HCT116 (cell line): Measurements from ENCODE around the gene ZNF507. TPM values are rescaled to one million over a fixed set of nuclear protein-coding genes. Genes with fewer than 3 reads are reported as not detected.

ENCODE experiments used
- ATAC-seq: fragments of 200-7000 bp; cut with Tn5 transposase; 2 replicates; pipeline ENCODE4 v1.9.1; 2020; ENCODE audit warnings: mild to moderate bottlenecking, moderate library complexity
- BruUV-seq: library from RNA; stranded (reverse); fragments of 400-500 nt; replicated peaks from 2 replicates; lab custom pipeline; 2021; lab: Mats Ljungman, UMichigan
- CTCF ChIA-PET: fragments of 300-600 bp; sonication (Branson Sonifier 250); formaldehyde crosslinking; loops from one replicate; lab custom pipeline; 2021; ENCODE audit warnings: antibody characterized with exemption; lab: Charles Lee
- POLR2A ChIA-PET: fragments of 300-600, 350-600 bp; sonication (Branson Sonifier 250); formaldehyde crosslinking; loops from one replicate; lab custom pipeline; 2021; ENCODE audit warnings: antibody characterized with exemption; lab: Charles Lee
- RAD21 ChIA-PET, 2 experiments: fragments of 300-600 bp; sonication (Branson Sonifier 250); formaldehyde crosslinking; loops; one replicate each; lab custom pipeline; 2023; ENCODE audit warnings: low total read pairs in 2 of 2; ENCODE audit not compliant: uncharacterized antibody in 2 of 2, unreplicated experiment in 2 of 2, low non-redundant PET in 1 of 2; lab: Charles Lee
- DNase-seq: peaks from one replicate; pipeline ENCODE4 v3.0.0-alpha.2; 2010; ENCODE audit warnings: low read depth, low spot score
- H2AFZ ChIP-seq: fragments of 200-600 bp; shearing (Covaris generic), sonication (generic); 2 replicates; pipeline ENCODE4 v1.6.1; 2017; ENCODE audit warnings: low read depth, mixed run types, mixed read lengths, antibody characterized with exemption, low read length; ENCODE audit not compliant: poor library complexity, severe bottlenecking
- H3K27ac ChIP-seq: 2 replicates; pipeline ENCODE4 v1.5.1; 2012; ENCODE audit warnings: low read depth, low read length
- H3K27me3 ChIP-seq: fragments of 200-600 bp; sonication (generic); 2 replicates; pipeline ENCODE4 v1.6.1; 2016; ENCODE audit warnings: mixed run types, low read length, mixed read lengths; ENCODE audit not compliant: insufficient read depth
- H3K36me3 ChIP-seq, 2 experiments: fragments of 200-500 bp in 1 of 2; fragments of 200-600 bp in 1 of 2; sonication (Bioruptor generic) in 1 of 2; sonication (generic) in 1 of 2; 2 replicates each; pipeline versions ENCODE4 v1.5.1 to v1.6.1; 2014 to 2016; ENCODE audit warnings: low read length in 2 of 2, inconsistent platforms in 1 of 2, mixed read lengths in 1 of 2, mixed run types in 1 of 2; ENCODE audit not compliant: insufficient read depth in 2 of 2, control insufficient read depth in 1 of 2
- H3K4me1 ChIP-seq, 2 experiments: fragments of 200-600 bp in 1 of 2; sonication (generic) in 1 of 2; 2 replicates each; pipeline versions ENCODE4 v1.5.1 to v1.6.1; 2012 to 2017; ENCODE audit warnings: low read length in 2 of 2, inconsistent platforms in 1 of 2, mild to moderate bottlenecking in 1 of 2, mixed read lengths in 1 of 2, mixed run types in 1 of 2, moderate library complexity in 1 of 2; ENCODE audit not compliant: insufficient read depth in 2 of 2, control insufficient read depth in 1 of 2
- H3K4me2 ChIP-seq: fragments of 200-600 bp; sonication (generic); 2 replicates; pipeline ENCODE4 v1.6.1; 2017; ENCODE audit warnings: mixed run types, low read length, mixed read lengths
- H3K4me3 ChIP-seq, 2 experiments: fragments of 200-600 bp in 1 of 2; sonication (generic) in 1 of 2; replicated peaks in 1 of 2; 2 replicates each; pipeline ENCODE4 v1.5.1; 2011 to 2016; ENCODE audit warnings: low read length in 2 of 2, control low read depth in 1 of 2, low read depth in 1 of 2, mild to moderate bottlenecking in 1 of 2, mixed read lengths in 1 of 2, mixed run types in 1 of 2
- H3K79me2 ChIP-seq: fragments of 200-600 bp; sonication (generic); 2 replicates; pipeline ENCODE4 v1.6.1; 2017; ENCODE audit warnings: mild to moderate bottlenecking, mixed run types, low read length, moderate library complexity, mixed read lengths; ENCODE audit not compliant: insufficient read depth
- H3K9ac ChIP-seq: fragments of 200-600 bp; sonication (generic); 2 replicates; pipeline ENCODE4 v1.6.1; 2016; ENCODE audit warnings: low read length, mixed read lengths
- H3K9me2 ChIP-seq: fragments of 200-600 bp; sonication (generic), shearing (Covaris generic); 2 replicates; pipeline ENCODE4 v1.6.1; 2017; ENCODE audit warnings: mixed run types, mild to moderate bottlenecking, moderate library complexity; ENCODE audit not compliant: insufficient read depth
- H3K9me3 ChIP-seq, 2 experiments: fragments of 200-500 bp in 1 of 2; fragments of 200-600 bp in 1 of 2; sonication (Bioruptor generic) in 1 of 2; sonication (generic) in 1 of 2; 2 replicates each; pipeline ENCODE4 v1.6.1; 2014 to 2017; ENCODE audit warnings: low read length in 2 of 2, mixed read lengths in 2 of 2, inconsistent platforms in 1 of 2, low read depth in 1 of 2, mild to moderate bottlenecking in 1 of 2, mixed run types in 1 of 2, moderate library complexity in 1 of 2; ENCODE audit not compliant: control insufficient read depth in 1 of 2, insufficient read depth in 1 of 2
- H4K20me1 ChIP-seq: fragments of 200-600 bp; sonication (generic), shearing (Covaris generic); 2 replicates; pipeline ENCODE4 v1.6.1; 2017; ENCODE audit warnings: mixed run types, mild to moderate bottlenecking, moderate library complexity; ENCODE audit not compliant: insufficient read depth
- ATF3 ChIP-seq: IDR thresholded peaks from 2 replicates; pipeline ENCODE4 v1.6.1; 2012
- CEBPB ChIP-seq: IDR thresholded peaks from 2 replicates; pipeline ENCODE4 v1.6.1; 2012; ENCODE audit warnings: low read depth
- EGR1 ChIP-seq: IDR thresholded peaks from 2 replicates; pipeline ENCODE4 v1.6.1; 2012; ENCODE audit warnings: low read depth
- EZH2 ChIP-seq: fragments of 200-600 bp; sonication (generic); IDR thresholded peaks from 2 replicates; pipeline ENCODE4 v1.6.1; 2017; ENCODE audit warnings: antibody characterized with exemption, mixed run types
- REST ChIP-seq: IDR thresholded peaks from 2 replicates; pipeline ENCODE4 v1.6.1; 2012; ENCODE audit warnings: low read depth
- SP1 ChIP-seq: IDR thresholded peaks from 2 replicates; pipeline ENCODE4 v1.6.1; 2012; ENCODE audit warnings: low read depth
- SRF ChIP-seq: IDR thresholded peaks from 2 replicates; pipeline ENCODE4 v1.6.1; 2012; ENCODE audit warnings: low read depth
- TCF7L2 ChIP-seq: IDR thresholded peaks from 2 replicates; pipeline ENCODE4 v1.7.0; 2011; ENCODE audit warnings: borderline replicate concordance, inconsistent platforms; ENCODE audit not compliant: insufficient read depth, insufficient read length; ENCODE audit errors: extremely low read depth
- YY1 ChIP-seq: IDR thresholded peaks from 2 replicates; pipeline ENCODE4 v1.6.1; 2011; ENCODE audit warnings: low read length, low read depth, moderate library complexity, mild to moderate bottlenecking; ENCODE audit not compliant: insufficient replicate concordance; ENCODE audit errors: extremely low read depth
- ZBTB33 ChIP-seq: IDR thresholded peaks from 2 replicates; pipeline ENCODE4 v1.6.1; 2011; ENCODE audit warnings: mild to moderate bottlenecking, low read length, moderate library complexity; ENCODE audit not compliant: insufficient replicate concordance; ENCODE audit errors: extremely low read depth
- ZFX ChIP-seq: fragments of 450-650 bp; IDR thresholded peaks from 2 replicates; pipeline ENCODE4 v1.6.1; 2017
- ZNF274 ChIP-seq: fragments of 200-500 bp; sonication (Bioruptor generic); IDR thresholded peaks from 2 replicates; pipeline ENCODE4 v1.6.1; 2014; ENCODE audit warnings: mild to moderate bottlenecking, low read depth, low read length, inconsistent platforms
- intact Hi-C: fragments of 100-400 bp; cut with micrococcal nuclease; formaldehyde crosslinking; loops from 2 replicates; pipeline ENCODE4 v1.10.0; 2022
- total RNA-seq: library from RNA; stranded (reverse); gene quantifications from one replicate; pipeline ENCODE4 v1.2.1, GENCODE V29; 2021; ENCODE audit not compliant: unreplicated experiment

Gene ZNF507
- total RNA-seq, 1 experiment from 2014 or later: 27.4 TPM

- intact Hi-C loops: no loop called here
- DNase-seq (no peak), ATAC-seq (no peak)
- no peaks in the 10 kb centered on the region for H3K79me2 ChIP-seq
- H3K27ac ChIP-seq: no peak overlapping the region
- 0 out of 2 replicates have a peak, but pooled peaks cover 4% of the 10 kb centered on the region for H3K27me3 ChIP-seq
- no peak overlapping the region for H3K4me2 ChIP-seq
- TF ChIP-seq EZH2 (no peak), CEBPB (no peak), EGR1 (no peak), YY1 (no peak), ATF3 (no peak), ZBTB33 (no peak), TCF7L2 (no peak), ZNF274 (no peak), SP1 (no peak), SRF (no peak), REST (no peak), ZFX (no peak)
- no peaks in the 10 kb centered on the region for H3K9me3 ChIP-seq
- H2AFZ ChIP-seq: no peak overlapping the region
- no peaks in the 10 kb centered on the region for H3K36me3 ChIP-seq
- no peaks in the 10 kb centered on the region for H3K9me2 ChIP-seq
- CTCF ChIA-PET: no interaction called here
- no peak overlapping the region for H3K4me3 ChIP-seq
- H4K20me1 ChIP-seq: no peaks in the 10 kb centered on the region
- RAD21 ChIA-PET: no interaction called here
- BruUV-seq: no TSS peak
- H3K4me1 ChIP-seq: no peaks in the 10 kb centered on the region
- POLR2A ChIA-PET: no interaction called here
- no peak overlapping the region for H3K9ac ChIP-seq
Measured at GRCh38 chr19:32333227-32333626, 12.2 kb upstream of the ZNF507 start.
